Subcutaneous adipose tissue (tissue), 4 donors: ENCODE measurements around the gene FLYWCH1. TPM values are rescaled to one million over a fixed set of nuclear protein-coding genes. Genes with fewer than 3 reads are reported as not detected.

Experiments used
- CTCF ChIP-seq: fragments of 450-650 bp; IDR thresholded peaks from one replicate; pipeline ENCODE4 v1.5.1; 2016; ENCODE audit warnings: low read depth, mild to moderate bottlenecking, control low read depth, antibody characterized with exemption, moderate library complexity
- total RNA-seq, 4 donors: library from RNA; depleted of rRNA; stranded (reverse); fragments of >200 nt; gene quantifications; one replicate each; pipeline ENCODE4 v1.1.0, GENCODE V29; 2016

Gene FLYWCH1
- total RNA-seq, 4 donors from 2014 or later, result 11.6 to 62.9 (median 18.7) TPM

GRCh38 chr16:2933136-2933535 is 21.4 kb downstream of the FLYWCH1 start:
- no peak for TF ChIP-seq CTCF

DNA sequence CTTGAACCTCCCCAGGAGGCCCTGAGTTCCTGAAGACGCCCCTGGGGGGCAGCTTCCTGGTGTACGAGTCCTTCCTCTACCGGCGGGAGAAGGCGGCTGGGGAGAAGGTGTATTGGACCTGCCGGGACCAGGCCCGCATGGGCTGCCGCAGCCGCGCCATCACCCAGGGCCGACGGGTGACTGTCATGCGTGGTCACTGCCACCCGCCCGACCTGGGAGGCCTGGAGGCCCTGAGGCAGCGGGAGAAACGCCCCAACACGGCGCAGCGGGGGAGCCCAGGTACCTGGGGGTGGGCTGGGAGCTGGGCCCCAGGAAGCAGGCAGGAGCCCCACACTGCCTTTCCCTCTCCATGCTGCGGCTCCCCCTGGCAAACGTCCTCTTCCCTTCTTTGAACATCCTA is 22.0 kb downstream of the FLYWCH1 start:
- TF ChIP-seq CTCF, result no peak

- TF ChIP-seq CTCF, result no peak
Measured at GRCh38 chr16:2934450-2934849, 22.7 kb downstream of the FLYWCH1 start.

DNA sequence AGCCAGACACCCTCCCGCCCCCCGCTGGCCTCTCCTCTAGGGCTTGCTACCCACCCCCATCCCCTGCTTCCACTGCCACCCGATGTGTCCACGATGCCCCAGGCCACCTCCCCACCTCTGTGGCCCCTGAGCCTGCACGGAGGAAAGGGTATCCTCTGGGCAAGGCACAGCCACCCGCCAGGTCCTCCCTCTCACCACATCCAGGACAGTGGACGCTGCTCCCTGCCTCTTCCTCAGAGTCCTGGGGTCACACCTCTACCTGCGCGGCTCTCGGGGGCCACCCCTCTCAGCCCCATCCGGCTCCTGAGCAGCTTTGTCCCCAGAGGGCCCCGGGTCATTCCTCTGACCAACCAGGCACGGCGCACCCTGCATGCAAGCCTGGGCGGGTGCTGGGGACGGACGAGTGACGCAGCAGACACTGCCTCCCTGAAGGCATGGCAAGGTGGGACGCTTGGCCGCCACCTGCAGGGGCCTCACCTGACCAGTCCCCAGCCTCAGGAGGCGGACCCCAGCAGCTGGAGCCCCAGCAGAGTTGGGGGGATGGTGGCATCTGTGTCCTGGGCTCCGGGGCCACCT is 24.8 kb downstream of the FLYWCH1 start:
- no peak for TF ChIP-seq CTCF

- no peak for TF ChIP-seq CTCF
Measured at GRCh38 chr16:2937170-2937569, 25.4 kb downstream of the FLYWCH1 start.

GRCh38 chr16:2938206-2938605 is 26.5 kb downstream of the FLYWCH1 start:
- TF ChIP-seq CTCF, result no peak

GRCh38 chr16:2939968-2940367 is 28.2 kb downstream of the FLYWCH1 start:
- TF ChIP-seq CTCF, result no peak
